ENCODE results near the gene SLC39A11.

DNA sequence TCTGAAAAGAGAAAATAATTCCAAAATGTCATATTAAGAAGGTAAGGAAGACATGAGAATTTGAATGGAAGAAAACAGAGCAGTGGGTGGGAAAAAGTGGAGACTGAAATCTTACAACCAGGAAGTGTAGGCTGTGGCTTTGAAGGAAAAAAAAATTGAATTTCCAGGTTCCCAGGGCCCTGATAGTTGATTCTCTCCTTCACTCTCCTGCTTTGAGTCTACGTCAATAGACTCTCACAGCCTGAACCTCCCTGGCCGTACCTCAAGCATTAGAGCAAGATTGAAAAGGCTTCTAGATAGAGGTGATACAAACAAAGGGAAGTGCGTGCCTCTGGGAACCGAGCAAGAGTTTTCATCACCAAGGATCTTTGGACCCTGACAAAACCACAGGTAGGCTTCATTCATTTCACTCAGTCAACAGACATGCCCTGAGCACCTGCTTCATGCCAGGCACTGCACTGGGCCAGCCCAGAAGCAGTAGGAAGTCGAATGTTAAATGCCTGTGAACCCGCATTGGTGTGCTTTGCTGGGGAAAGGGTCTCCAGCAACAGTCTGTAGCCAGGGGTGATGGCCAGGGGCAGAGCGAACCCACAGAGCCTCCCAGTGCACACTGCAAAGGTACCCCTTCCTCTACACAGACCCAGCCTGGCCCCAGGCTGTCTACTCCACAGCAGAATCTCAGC is 163.9 kb downstream of the SLC39A11 start:
- TF ChIP-seq FOXM1 (IDR thresholded peaks at IDR 0.05; ENCODE audit: borderline replicate concordance, low read depth) (no peak), YY1 (IDR thresholded peaks at IDR 0.05; ENCODE audit: low read depth) (no peak), ZBTB7A (IDR thresholded peaks at IDR 0.05; ENCODE audit: low read depth) (no peak), TAF1 (IDR thresholded peaks at IDR 0.05; ENCODE audit: low read depth) (no peak), EP300 (IDR thresholded peaks at IDR 0.05; ENCODE audit: borderline replicate concordance) (no peak), CEBPB (IDR thresholded peaks at IDR 0.05) (no peak), TEAD4 (IDR thresholded peaks at IDR 0.05) (no peak), RAD21 (IDR thresholded peaks at IDR 0.05; ENCODE audit: low read depth) (no peak)
- TF ChIP-seq, protein P1, sequence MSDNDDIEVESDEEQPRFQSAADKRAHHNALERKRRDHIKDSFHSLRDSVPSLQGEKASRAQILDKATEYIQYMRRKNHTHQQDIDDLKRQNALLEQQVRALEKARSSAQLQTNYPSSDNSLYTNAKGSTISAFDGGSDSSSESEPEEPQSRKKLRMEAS (IDR thresholded peaks at IDR 0.05) = no peak
- TF ChIP-seq, protein P2, sequence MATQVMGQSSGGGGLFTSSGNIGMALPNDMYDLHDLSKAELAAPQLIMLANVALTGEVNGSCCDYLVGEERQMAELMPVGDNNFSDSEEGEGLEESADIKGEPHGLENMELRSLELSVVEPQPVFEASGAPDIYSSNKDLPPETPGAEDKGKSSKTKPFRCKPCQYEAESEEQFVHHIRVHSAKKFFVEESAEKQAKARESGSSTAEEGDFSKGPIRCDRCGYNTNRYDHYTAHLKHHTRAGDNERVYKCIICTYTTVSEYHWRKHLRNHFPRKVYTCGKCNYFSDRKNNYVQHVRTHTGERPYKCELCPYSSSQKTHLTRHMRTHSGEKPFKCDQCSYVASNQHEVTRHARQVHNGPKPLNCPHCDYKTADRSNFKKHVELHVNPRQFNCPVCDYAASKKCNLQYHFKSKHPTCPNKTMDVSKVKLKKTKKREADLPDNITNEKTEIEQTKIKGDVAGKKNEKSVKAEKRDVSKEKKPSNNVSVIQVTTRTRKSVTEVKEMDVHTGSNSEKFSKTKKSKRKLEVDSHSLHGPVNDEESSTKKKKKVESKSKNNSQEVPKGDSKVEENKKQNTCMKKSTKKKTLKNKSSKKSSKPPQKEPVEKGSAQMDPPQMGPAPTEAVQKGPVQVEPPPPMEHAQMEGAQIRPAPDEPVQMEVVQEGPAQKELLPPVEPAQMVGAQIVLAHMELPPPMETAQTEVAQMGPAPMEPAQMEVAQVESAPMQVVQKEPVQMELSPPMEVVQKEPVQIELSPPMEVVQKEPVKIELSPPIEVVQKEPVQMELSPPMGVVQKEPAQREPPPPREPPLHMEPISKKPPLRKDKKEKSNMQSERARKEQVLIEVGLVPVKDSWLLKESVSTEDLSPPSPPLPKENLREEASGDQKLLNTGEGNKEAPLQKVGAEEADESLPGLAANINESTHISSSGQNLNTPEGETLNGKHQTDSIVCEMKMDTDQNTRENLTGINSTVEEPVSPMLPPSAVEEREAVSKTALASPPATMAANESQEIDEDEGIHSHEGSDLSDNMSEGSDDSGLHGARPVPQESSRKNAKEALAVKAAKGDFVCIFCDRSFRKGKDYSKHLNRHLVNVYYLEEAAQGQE (IDR thresholded peaks at IDR 0.05; ENCODE audit: low read depth) = no peak
